ENCODE data around the gene HCN3.

DNA sequence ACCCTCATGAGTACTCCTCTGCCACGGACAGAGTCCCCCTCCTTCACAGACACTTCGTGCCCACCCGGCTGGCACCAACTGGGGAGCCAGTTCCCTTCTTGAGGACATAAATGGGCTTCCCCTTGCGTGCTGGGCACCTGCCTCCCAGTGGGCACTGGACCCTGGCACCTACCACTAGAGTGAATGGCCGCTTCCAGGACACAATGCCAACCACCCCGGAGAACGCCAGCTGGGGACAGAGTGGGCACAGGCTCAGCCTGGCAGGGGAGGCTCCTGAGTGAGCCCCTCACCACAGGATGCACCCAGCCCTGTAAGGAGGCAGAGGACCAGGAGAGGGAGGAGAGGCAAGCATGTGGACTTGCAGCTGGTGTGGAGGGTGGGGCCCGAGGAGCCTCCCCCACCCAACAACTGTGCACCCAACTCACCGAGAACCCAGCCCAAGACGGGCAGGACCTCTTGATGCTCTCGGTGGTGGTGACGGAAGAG, 23.0 kb upstream of the HCN3 start:
- TF ChIP-seq SP1 (CRISPR knock-in tag; conservative IDR thresholded peaks at IDR 0.05) (no peak), TEAD4 (CRISPR knock-in tag; IDR thresholded peaks at IDR 0.05) (no peak), TCF7 (CRISPR knock-in tag; IDR thresholded peaks at IDR 0.05; ENCODE audit: low read depth) (no peak), CREB1 (CRISPR knock-in tag; IDR thresholded peaks at IDR 0.05) (no peak), USF1 (CRISPR knock-in tag; IDR thresholded peaks at IDR 0.05) (no peak), MLX (CRISPR knock-in tag; IDR thresholded peaks at IDR 0.05) (no peak), CREM (CRISPR knock-in tag; IDR thresholded peaks at IDR 0.05) (no peak)
- TF ChIP-seq, protein P1, sequence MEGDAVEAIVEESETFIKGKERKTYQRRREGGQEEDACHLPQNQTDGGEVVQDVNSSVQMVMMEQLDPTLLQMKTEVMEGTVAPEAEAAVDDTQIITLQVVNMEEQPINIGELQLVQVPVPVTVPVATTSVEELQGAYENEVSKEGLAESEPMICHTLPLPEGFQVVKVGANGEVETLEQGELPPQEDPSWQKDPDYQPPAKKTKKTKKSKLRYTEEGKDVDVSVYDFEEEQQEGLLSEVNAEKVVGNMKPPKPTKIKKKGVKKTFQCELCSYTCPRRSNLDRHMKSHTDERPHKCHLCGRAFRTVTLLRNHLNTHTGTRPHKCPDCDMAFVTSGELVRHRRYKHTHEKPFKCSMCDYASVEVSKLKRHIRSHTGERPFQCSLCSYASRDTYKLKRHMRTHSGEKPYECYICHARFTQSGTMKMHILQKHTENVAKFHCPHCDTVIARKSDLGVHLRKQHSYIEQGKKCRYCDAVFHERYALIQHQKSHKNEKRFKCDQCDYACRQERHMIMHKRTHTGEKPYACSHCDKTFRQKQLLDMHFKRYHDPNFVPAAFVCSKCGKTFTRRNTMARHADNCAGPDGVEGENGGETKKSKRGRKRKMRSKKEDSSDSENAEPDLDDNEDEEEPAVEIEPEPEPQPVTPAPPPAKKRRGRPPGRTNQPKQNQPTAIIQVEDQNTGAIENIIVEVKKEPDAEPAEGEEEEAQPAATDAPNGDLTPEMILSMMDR (IDR thresholded peaks at IDR 0.05): no peak
- TF ChIP-seq, protein P2, sequence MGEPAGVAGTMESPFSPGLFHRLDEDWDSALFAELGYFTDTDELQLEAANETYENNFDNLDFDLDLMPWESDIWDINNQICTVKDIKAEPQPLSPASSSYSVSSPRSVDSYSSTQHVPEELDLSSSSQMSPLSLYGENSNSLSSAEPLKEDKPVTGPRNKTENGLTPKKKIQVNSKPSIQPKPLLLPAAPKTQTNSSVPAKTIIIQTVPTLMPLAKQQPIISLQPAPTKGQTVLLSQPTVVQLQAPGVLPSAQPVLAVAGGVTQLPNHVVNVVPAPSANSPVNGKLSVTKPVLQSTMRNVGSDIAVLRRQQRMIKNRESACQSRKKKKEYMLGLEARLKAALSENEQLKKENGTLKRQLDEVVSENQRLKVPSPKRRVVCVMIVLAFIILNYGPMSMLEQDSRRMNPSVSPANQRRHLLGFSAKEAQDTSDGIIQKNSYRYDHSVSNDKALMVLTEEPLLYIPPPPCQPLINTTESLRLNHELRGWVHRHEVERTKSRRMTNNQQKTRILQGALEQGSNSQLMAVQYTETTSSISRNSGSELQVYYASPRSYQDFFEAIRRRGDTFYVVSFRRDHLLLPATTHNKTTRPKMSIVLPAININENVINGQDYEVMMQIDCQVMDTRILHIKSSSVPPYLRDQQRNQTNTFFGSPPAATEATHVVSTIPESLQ (CRISPR knock-in tag; IDR thresholded peaks at IDR 0.05): no peak
- TF ChIP-seq, protein P3, sequence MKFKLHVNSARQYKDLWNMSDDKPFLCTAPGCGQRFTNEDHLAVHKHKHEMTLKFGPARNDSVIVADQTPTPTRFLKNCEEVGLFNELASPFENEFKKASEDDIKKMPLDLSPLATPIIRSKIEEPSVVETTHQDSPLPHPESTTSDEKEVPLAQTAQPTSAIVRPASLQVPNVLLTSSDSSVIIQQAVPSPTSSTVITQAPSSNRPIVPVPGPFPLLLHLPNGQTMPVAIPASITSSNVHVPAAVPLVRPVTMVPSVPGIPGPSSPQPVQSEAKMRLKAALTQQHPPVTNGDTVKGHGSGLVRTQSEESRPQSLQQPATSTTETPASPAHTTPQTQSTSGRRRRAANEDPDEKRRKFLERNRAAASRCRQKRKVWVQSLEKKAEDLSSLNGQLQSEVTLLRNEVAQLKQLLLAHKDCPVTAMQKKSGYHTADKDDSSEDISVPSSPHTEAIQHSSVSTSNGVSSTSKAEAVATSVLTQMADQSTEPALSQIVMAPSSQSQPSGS (CRISPR knock-in tag; IDR thresholded peaks at IDR 0.05; ENCODE audit: borderline replicate concordance, low read depth): no peak
- TF ChIP-seq, protein P4, sequence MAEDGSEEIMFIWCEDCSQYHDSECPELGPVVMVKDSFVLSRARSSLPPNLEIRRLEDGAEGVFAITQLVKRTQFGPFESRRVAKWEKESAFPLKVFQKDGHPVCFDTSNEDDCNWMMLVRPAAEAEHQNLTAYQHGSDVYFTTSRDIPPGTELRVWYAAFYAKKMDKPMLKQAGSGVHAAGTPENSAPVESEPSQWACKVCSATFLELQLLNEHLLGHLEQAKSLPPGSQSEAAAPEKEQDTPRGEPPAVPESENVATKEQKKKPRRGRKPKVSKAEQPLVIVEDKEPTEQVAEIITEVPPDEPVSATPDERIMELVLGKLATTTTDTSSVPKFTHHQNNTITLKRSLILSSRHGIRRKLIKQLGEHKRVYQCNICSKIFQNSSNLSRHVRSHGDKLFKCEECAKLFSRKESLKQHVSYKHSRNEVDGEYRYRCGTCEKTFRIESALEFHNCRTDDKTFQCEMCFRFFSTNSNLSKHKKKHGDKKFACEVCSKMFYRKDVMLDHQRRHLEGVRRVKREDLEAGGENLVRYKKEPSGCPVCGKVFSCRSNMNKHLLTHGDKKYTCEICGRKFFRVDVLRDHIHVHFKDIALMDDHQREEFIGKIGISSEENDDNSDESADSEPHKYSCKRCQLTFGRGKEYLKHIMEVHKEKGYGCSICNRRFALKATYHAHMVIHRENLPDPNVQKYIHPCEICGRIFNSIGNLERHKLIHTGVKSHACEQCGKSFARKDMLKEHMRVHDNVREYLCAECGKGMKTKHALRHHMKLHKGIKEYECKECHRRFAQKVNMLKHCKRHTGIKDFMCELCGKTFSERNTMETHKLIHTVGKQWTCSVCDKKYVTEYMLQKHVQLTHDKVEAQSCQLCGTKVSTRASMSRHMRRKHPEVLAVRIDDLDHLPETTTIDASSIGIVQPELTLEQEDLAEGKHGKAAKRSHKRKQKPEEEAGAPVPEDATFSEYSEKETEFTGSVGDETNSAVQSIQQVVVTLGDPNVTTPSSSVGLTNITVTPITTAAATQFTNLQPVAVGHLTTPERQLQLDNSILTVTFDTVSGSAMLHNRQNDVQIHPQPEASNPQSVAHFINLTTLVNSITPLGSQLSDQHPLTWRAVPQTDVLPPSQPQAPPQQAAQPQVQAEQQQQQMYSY (CRISPR knock-in tag; IDR thresholded peaks at IDR 0.05): no peak
